Hippocampal formation (tissue), 2 donors: Measurements from ENCODE around the gene SCD.
A peak's percentile ranks its signal among the peaks of the same experiment; 100 is the strongest.
"Not testable (repeated sequence)": the region's sequence is repeated elsewhere in the genome, so short reads cannot be mapped to it uniquely, and the experiment has no call there.

Experiments used
- DNase-seq, 2 donors: peaks; one replicate each; lab custom pipeline; 2025; lab: John Stamatoyannopoulos, UW

Gene SCD

GRCh38 chr10:100346765-100347567 lies at the start of gene SCD:
TSS of gene SCD (plus strand) at chr10:100347233. CDS start at chr10:100347505, 272 bp downstream.
- DNase-seq = peak; percentile 96 to 98

- DNase-seq = no peak
These were observed 49.8 kb upstream of the SCD start for GRCh38 chr10:100297242-100297641.

- not testable (repeated sequence) for DNase-seq
These were observed 45.9 kb upstream of the SCD start for GRCh38 chr10:100301123-100301522.

GRCh38 chr10:100303724-100304319 lies 43.2 kb upstream of the SCD start:
- DNase-seq = peak in 1 of 2 donors; percentile 63

GRCh38 chr10:100304414-100304813 lies 42.6 kb upstream of the SCD start:
- no peak for DNase-seq

GRCh38 chr10:100306861-100307260 lies 40.2 kb upstream of the SCD start:
- DNase-seq = no peak

- DNase-seq = no peak
These were observed 39.3 kb upstream of the SCD start for GRCh38 chr10:100307684-100308083.

- no peak for DNase-seq
These were observed 35.7 kb upstream of the SCD start for GRCh38 chr10:100311298-100311697.

GRCh38 chr10:100315615-100316014 lies 31.4 kb upstream of the SCD start:
- no peak for DNase-seq

- DNase-seq = no peak
These were observed 28.8 kb upstream of the SCD start for GRCh38 chr10:100318207-100318606.

- peak in 1 of 2 donors; percentile 62 for DNase-seq
These were observed 27.2 kb upstream of the SCD start for GRCh38 chr10:100319707-100320402.

GRCh38 chr10:100325158-100325557 lies 21.9 kb upstream of the SCD start:
- DNase-seq = no peak

- DNase-seq = peak in 1 of 2 donors; percentile 22
These were observed 19.9 kb upstream of the SCD start for GRCh38 chr10:100327007-100327717.

- no peak for DNase-seq
These were observed 19.4 kb upstream of the SCD start for GRCh38 chr10:100327718-100328009.

GRCh38 chr10:100328198-100328597 lies 18.8 kb upstream of the SCD start:
- no peak for DNase-seq

GRCh38 chr10:100330079-100330478 lies 17.0 kb upstream of the SCD start, which contains the start of gene PKD2L1:
TSS of gene PKD2L1 (minus strand) at chr10:100330228. CDS start at chr10:100330103, 125 bp downstream.
- DNase-seq = no peak

- no peak for DNase-seq
These were observed 13.9 kb upstream of the SCD start for GRCh38 chr10:100333106-100333505.

GRCh38 chr10:100333661-100334440 lies 13.2 kb upstream of the SCD start:
- DNase-seq = no peak

GRCh38 chr10:100334762-100335161 lies 12.3 kb upstream of the SCD start:
- DNase-seq = no peak

GRCh38 chr10:100338434-100339036 lies 8.5 kb upstream of the SCD start:
- DNase-seq = peak; percentile 45 to 52

GRCh38 chr10:100339236-100339635 lies 7.8 kb upstream of the SCD start:
- DNase-seq = no peak
